ENCODE results near the gene CSKMT.
"Not testable (repeated sequence)": the region's sequence is repeated elsewhere in the genome, so short reads cannot be mapped to it uniquely, and the experiment has no call there.

CSKMT gene

DNA sequence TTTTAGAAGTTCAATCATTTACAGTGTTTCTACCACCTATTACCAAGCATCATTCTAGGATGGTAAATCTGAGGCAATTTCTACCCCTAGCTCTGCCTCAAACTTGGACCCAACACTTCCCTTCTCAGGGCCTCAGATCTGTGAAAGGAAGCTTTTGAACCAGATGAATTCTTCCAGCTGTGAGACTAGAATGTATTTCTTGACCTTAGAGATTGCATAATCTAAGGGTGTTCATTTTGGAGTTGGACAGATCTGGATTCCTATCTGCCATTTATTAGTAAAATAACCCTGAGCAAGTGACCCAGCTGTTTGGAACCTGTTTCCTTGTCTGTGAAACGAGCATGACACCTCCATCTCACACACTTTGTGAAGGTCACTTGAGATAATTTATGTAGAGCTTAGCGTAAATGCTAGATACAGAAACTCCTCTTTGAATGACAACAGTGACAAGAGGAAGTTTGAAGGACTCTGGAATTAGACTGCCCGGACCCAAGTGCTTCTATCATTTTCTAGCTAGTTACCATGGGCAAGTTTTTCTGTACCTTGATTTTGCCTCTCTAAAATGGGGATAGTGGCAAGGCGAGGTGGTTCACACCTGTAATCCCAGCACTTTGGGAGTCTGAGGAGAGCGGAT is 8.2 kb upstream of the CSKMT start:
- no peak for DNase-seq

DNA sequence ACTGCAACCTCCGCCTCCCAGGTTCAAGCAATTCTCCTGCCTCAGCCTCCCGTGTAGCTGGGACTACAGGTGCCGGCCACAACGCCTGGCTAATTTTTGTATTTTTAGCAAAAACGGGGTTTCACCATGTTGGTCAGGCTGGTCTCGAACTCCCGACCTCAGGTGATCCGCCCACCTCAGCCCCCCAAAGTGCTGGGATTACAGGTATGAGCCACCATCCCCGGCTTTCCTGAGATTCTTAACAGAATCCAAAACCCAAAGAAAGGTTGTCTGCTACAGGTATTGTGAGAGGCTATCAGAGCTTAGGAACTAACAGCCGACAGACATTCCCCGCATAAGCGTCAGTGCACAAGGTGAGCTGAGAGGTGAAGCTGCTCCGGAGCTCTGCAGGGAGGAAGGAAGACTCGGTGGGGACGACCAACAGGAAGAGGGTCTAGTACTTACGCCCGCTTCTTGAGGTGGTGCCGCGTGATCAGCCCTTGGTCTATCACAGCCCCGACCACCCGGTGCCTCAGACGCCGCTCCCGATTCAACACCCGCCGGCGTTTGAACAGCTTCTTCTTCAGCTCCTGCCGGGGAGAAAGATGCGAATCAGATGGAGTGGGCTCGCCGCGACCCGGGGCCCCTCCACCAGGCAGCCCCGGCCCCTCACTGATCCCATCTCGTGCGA is 572 bp upstream of the CSKMT start:
- DNase-seq: peak; percentile 80

DNA sequence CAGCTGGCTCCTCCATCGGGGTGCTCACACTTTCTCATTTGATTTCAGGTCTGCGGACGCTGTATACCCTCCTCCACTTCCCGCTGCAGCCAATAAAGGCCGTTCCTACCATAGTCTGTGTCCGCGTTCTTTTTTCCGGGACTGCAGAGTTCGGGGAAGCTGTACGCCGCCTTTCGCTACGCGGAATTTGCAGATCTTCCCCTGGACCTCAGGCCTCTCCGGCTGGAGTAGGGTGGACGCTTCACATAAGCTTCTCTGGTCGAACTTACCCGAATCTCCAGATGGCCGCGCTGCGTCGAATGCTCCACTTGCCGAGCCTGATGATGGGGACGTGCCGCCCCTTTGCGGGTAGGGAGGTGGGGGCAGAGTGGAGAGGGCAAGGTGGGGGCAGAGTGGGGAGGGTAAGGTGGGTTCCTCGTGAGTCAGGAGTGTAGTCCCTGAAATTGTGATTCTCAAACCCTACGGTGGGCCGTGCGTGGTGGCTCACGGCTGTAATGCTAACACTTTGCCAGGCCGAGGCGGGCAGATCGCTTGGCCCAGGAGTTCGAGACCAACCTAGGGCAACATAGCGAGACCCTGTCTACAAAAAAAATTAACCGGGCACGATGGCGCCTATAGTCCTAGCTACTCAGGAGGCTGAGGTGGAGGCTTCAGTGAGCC is 617 bp downstream of the CSKMT start:
- DNase-seq: peak; percentile 70

GRCh38 chr11:62666259-62666926 is 1.3 kb downstream of the CSKMT start:
- DNase-seq: no peak

DNA sequence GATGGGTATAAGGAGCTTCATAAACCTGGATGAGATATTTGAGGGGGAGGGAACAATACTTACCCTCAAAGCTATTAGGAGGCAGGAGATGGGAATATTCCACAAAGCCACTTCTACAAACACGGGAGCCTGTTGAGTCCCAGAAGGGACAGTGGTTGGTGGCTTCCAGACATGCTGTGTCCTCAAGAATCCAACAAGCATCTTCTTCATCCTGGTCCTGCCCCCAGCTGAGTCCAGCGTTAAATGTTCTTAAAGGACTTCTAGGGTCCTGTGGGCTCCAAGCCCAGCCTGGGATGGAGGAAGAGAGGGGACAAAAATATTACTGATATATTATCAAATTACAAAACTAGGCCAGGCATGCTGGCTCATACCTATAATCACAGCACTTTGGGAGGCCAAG is 2.3 kb downstream of the CSKMT start:
- no peak for DNase-seq

GRCh38 chr11:62669420-62670161 is 4.5 kb downstream of the CSKMT start:
- no peak for DNase-seq

DNA sequence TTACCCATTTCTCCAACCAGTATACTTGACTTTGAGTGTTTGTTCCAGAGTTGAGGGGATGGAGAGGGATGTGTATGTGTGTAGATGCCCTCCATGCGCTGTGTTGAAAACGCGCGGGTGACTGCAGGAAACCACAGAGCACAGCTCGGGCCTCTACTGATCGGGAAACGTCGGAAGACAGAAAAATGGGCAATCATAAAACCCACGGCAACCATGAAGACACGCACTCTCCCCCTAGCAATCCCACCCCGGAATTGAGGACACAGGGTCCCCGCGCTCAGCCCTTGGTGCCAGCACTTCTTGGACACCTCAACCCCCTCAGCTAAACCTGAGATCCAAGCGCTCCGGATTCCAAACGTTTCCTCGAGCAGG is 6.1 kb downstream of the CSKMT start:
- DNase-seq: no peak

- peak; percentile 86 for DNase-seq
These were observed 6.7 kb downstream of the CSKMT start, which contains the start of the genes LBHD1 and UQCC3 for GRCh38 chr11:62671608-62672389. LBHD1 (minus strand) TSS chr11:62672267; CDS start chr11:62670031, 2,236 bp downstream. UQCC3 (plus strand) TSS chr11:62671673; CDS start chr11:62671746, 73 bp downstream.

- DNase-seq: no peak
These were observed 8.0 kb downstream of the CSKMT start for GRCh38 chr11:62673196-62673525.

DNA sequence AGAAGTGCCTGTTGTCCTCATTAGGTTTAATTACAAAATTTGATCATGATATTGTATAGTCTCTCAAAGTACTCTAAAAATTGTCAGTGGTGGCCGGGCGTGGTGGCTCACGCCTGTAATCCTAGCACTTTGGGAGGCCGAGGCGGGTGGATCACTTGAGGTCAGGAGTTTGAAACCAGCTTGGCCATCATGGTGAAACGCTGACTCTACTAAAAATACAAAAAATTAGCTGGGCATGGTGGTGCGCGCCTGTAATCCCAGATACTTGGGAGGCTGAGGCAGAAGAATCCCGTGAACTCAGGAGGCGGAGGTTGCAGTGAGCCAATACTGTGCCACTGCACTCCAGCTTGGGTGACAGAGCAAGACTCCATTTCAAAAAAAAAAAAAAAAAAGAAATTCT is 10.3 kb downstream of the CSKMT start:
- not testable (repeated sequence) for DNase-seq

GRCh38 chr11:62676698-62677097 is 11.6 kb downstream of the CSKMT start:
- no peak for DNase-seq

- no peak for DNase-seq
These were observed 12.0 kb downstream of the CSKMT start for GRCh38 chr11:62677156-62677555.

- no peak for DNase-seq
These were observed 12.6 kb downstream of the CSKMT start for GRCh38 chr11:62677714-62678113.

DNA sequence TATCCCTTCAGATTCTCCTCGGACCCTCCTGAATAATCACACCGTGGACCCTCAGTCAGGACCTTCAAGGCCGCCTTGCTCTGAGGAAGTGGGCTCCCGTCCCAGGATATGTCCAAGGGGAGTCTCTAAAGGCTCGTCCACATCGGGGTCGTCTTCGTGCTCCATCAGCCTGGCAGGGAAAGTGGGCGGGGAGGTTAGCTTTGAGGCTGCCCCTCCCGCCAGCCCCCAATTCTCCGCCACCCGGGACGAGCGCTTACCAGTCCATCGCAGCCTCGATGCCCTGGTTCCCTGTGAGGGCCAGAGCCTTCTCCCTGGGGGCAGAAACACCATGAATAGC is 13.3 kb downstream of the CSKMT start:
- no peak for DNase-seq

DNA sequence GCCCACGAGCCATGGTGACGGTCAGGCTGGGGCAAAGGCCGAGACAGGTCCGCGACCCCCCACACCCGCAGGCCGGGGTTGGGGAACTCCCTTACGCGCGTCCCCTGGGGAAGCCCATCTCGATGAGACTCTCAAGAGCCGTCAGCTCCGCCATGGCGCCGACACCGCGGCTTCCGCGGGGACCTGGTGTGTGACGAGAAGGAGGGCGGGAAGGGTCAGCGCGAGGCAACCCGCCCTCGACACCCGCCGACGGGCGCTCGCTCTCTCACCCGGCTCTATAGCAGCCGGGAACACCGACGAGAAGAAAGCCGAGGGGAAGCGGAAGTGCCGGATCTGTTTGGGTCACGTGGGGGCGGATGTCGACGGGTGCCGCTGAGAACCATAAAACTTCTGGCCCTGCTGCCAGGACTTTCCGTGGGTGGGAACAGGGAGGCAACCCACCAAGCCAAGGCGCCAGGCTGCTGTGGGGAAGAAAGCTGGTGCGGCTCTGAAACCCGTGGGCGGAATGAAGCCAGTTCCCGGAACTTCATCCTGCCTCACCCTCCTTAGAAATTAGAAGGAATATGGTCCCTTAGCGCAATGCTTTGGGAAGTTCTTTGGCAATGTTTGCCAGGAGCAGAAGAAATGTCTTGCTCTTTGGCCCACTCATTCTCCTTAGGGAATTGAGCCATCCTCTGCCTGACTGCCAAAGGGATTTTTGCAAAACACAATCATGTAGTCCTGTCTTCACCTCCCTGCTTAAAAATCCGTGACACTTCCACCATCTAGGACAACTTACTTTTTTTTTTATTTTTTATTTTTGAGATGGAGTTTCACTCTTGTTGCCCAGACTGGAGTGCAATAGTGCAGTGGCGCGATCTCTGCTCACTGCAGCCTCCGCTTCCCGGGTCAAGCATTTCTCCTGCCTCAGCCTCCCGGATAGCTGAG is 13.9 kb downstream of the CSKMT start, which contains the start of gene UBXN1:
TSS of gene UBXN1 (minus strand) at position 304 of the 927 bp plus-strand sequence. CDS start at position 154, 150 bp downstream.
- DNase-seq: peak; percentile 86

DNA sequence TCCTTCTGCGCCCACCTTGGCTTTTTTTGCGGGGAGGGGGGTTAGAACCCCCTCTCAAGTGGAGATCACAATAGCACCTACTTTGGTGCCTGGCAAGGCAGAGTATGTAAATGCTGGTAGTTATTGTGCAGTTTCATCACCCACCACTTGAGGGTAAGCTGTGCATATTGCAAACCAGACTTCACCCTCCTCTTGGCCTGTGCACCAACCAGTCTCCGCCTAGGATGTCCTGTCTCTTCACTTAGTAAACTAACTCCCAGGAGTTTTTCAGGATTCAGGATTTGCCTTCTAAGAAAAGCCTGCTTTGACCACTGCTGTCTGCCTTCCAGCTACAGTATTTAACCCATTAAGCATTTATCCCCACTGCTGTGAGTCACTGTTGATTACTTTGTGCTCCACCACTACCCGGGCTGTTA is 15.7 kb downstream of the CSKMT start:
- peak; percentile 61 for DNase-seq

DNA sequence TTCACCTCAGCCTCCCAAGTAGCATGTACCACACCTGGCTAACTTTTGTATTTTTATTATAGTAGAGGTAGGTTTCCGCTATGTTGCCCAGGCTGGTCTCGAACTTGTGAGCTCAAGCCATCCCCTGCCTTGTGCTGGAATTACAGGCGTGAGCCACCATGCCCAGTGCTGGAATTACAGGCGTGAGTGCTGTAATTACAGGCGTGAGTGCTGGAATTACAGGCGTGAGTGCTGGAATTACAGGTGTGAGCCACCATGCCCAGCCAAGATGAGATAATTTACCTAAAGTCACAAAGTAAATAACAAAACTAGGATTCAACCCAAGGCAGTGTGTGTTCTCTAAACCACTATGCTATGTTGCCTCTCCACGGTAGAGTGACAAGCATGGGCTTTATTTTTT is 17.4 kb downstream of the CSKMT start:
- no peak for DNase-seq

DNA sequence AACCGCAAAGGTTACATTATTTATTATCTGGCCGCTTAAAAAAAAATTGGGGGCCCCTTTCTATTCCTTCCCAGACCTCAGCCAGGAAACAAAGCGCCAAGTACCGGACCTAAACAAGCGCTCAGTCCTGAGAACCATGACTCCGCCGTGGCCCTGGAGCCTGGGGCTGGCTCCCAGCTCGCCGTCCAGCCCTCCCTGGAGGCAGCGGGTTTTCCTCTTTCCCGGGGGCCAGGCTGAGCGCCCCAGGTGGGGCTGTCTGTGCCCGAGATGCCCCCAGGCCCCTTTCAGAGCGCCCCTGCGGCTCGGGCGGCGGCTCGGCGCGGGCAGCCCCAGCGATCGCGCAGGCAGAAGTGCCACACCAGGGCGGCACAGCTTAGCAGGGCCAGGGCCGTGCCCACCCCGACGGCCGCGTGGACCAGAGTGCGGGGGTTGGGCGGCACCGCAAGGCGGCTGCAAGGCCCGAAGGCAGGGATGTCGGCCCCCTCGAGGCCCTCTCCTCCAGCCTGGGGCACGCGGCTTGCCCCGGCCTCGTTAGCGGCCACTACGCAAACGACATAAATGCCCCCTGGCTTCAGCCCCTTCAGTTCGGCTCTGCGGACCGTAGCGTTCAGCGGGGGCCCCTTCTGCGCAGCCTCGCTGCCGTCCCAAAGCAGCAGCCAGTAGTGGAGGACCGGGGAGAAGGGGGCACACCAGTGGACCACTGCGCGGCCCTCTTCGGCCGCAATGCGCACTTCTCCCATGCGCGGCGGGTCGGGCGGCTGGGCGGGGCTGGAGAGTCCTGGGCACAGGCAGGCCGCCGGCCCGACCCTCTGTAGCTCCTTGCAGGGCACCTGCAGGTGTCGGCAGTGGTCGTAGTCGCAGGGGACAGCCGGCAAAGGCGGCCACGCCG is 22.6 kb downstream of the CSKMT start:
- no peak for DNase-seq

- DNase-seq: no peak
These were observed 23.4 kb downstream of the CSKMT start for GRCh38 chr11:62688491-62688890.
